GM12878 (cell line): Measurements from ENCODE around the gene TNNT2. TPM values are rescaled to one million over a fixed set of nuclear protein-coding genes. Genes with fewer than 3 reads are reported as not detected.

Experiments used
- ATAC-seq: fragments of 200-7000 bp; cut with Tn5 transposase; 3 replicates; pipeline ENCODE4 v1.9.1; 2020; ENCODE audit warnings: mild to moderate bottlenecking, moderate library complexity
- BruUV-seq: library from RNA; stranded (reverse); fragments of 400-500 nt; replicated peaks from 2 replicates; lab custom pipeline; 2021; lab: Mats Ljungman, UMichigan
- CTCF ChIA-PET: fragments of 300-600 bp; sonication (Branson Sonifier 250); formaldehyde crosslinking; extraction: SDS; loops from one replicate; lab custom pipeline; 2021; ENCODE audit warnings: inconsistent platforms; lab: Yijun Ruan, JAX
- POLR2A ChIA-PET: fragments of 350-600 bp; formaldehyde crosslinking; extraction: SDS; loops from one replicate; lab custom pipeline; 2021; ENCODE audit warnings: inconsistent platforms; lab: Charles Lee
- RAD21 ChIA-PET: fragments of 300-600 bp; sonication (Branson Sonifier 250); formaldehyde crosslinking; loops from one replicate; lab custom pipeline; 2023; ENCODE audit warnings: antibody characterized with exemption; ENCODE audit not compliant: unreplicated experiment; lab: Charles Lee
- SMC1A ChIA-PET: fragments of 300-600 bp; sonication (Branson Sonifier 250); formaldehyde crosslinking; loops from one replicate; lab custom pipeline; 2023; ENCODE audit not compliant: unreplicated experiment, uncharacterized antibody; lab: Charles Lee
- DNase-seq: peaks from one replicate; pipeline ENCODE4 v3.0.0-alpha.2; 2011; ENCODE audit warnings: low read depth, low spot score
- FAIRE-seq: peaks from 3 replicates; lab custom pipeline; 2011; peaks lifted over from hg19 to GRCh38; lab: Jason Lieb, UNC
- H2AFZ ChIP-seq: 2 replicates; pipeline ENCODE4 v1.6.0; 2011; ENCODE audit warnings: low read depth, low read length, control low read depth; ENCODE audit not compliant: control insufficient read depth
- H3K27ac ChIP-seq: 2 replicates; pipeline ENCODE4 v1.5.1; 2011; ENCODE audit warnings: control low read depth; ENCODE audit not compliant: control insufficient read depth, insufficient read depth
- H3K27me3 ChIP-seq, 2 experiments: replicated peaks in 1 of 2; 2 replicates each; pipeline versions ENCODE4 v1.6.0 to v1.6.1; 2011; ENCODE audit warnings: low read length in 1 of 2; ENCODE audit not compliant: control insufficient read depth in 2 of 2, insufficient read depth in 2 of 2
- H3K36me3 ChIP-seq, 2 experiments: 2 replicates each; pipeline ENCODE4 v1.5.1; 2011; ENCODE audit warnings: low read length in 1 of 2; ENCODE audit not compliant: control insufficient read depth in 2 of 2, insufficient read depth in 2 of 2
- H3K4me1 ChIP-seq: 2 replicates; pipeline ENCODE4 v1.6.1; 2011; ENCODE audit warnings: mild to moderate bottlenecking, low read length, moderate library complexity, mixed read lengths; ENCODE audit not compliant: control insufficient read depth, insufficient read depth
- H3K4me2 ChIP-seq: 2 replicates; pipeline ENCODE4 v1.6.0; 2011; ENCODE audit warnings: control low read depth; ENCODE audit not compliant: control insufficient read depth, insufficient read depth
- H3K4me3 ChIP-seq: fragments of 200-600 bp; sonication (generic); 2 replicates; pipeline ENCODE4 v1.5.1; 2016
- H3K79me2 ChIP-seq: 2 replicates; pipeline ENCODE4 v1.6.0; 2011; ENCODE audit warnings: low read length; ENCODE audit not compliant: control insufficient read depth, insufficient read depth
- H3K9ac ChIP-seq: 2 replicates; pipeline ENCODE4 v1.8.0; 2011; ENCODE audit warnings: low read length, control low read depth, mixed read lengths; ENCODE audit not compliant: control insufficient read depth, insufficient read depth
- H3K9me3 ChIP-seq: replicated peaks from 3 replicates; pipeline ENCODE4 v1.5.1; 2011; ENCODE audit warnings: mild to moderate bottlenecking, low read length; ENCODE audit not compliant: control insufficient read depth, insufficient read depth
- H4K20me1 ChIP-seq: 2 replicates; pipeline ENCODE4 v1.6.0; 2011; ENCODE audit not compliant: control insufficient read depth, insufficient read depth
- E2F8 ChIP-seq: fragments of 450-650 bp; IDR thresholded peaks from 2 replicates; pipeline ENCODE4 v1.6.1; 2018; ENCODE audit warnings: mild to moderate bottlenecking, low read depth, moderate library complexity; ENCODE audit not compliant: partially characterized antibody
- HCFC1 ChIP-seq: fragments of 150-350 bp; IDR thresholded peaks from 2 replicates; pipeline ENCODE4 v1.6.1; 2014; ENCODE audit warnings: low read length
- JUNB ChIP-seq: IDR thresholded peaks from 2 replicates; pipeline ENCODE4 v1.6.1; 2016; ENCODE audit warnings: antibody characterized with exemption, mild to moderate bottlenecking
- RELA ChIP-seq: fragments of 450-650 bp; IDR thresholded peaks from 2 replicates; pipeline ENCODE4 v1.8.0; 2014; ENCODE audit warnings: borderline replicate concordance; ENCODE audit not compliant: partially characterized antibody
- ZBTB33 ChIP-seq: fragments of 450-650 bp; IDR thresholded peaks from 2 replicates; pipeline ENCODE4 v1.6.1; 2017; ENCODE audit warnings: mild to moderate bottlenecking
- ZNF687 ChIP-seq: fragments of 450-650 bp; IDR thresholded peaks from 2 replicates; pipeline ENCODE4 v1.6.1; 2017; ENCODE audit warnings: mild to moderate bottlenecking, moderate library complexity
- WGBS: methylation state at CpG from one replicate; pipeline ENCODE4 v1.1.6; 2016; ENCODE audit warnings: low lambda C conversion rate; ENCODE audit not compliant: insufficient replicate concordance, insufficient coverage; ENCODE audit errors: missing lambda C conversion rate; 5-methylcytosine and 5-hydroxymethylcytosine counted together
- in situ Hi-C: fragments of 300-500 bp; cut with MboI; formaldehyde crosslinking; loops from 9 replicates; pipeline ENCODE4 v1.14.3; 2018; ENCODE audit warnings: mixed read lengths
- intact Hi-C: fragments of 100-400 bp; cut with micrococcal nuclease; formaldehyde crosslinking; loops from one replicate; pipeline ENCODE4 v1.14.2; 2022; ENCODE audit not compliant: unreplicated experiment
- polyA plus RNA-seq, 11 experiments: library from polyadenylated mRNA; depleted of rRNA in 4 of 11; unstranded in 6 of 11; stranded (reverse) in 5 of 11; fragments of >200 nt; fragmentation: Nextera tagmentation in 4 of 11; fragmentation: Illumina TruSeq in 1 of 11; extraction: Ambion mirVana in 4 of 11; extraction: Trizol in 1 of 11; gene quantifications; 1 replicate in 1 of 11; 2 replicates in 10 of 11; pipeline versions ENCODE4 v1.2.1 to v1.2.3, GENCODE V29; 2011 to 2016; ENCODE audit warnings: inconsistent platforms in 2 of 11, missing spikeins in 2 of 11, low read depth in 1 of 11
- total RNA-seq, 4 experiments: library from RNA; depleted of rRNA in 3 of 4; stranded (reverse); fragments of >200 nt in 3 of 4; fragmentation: Illumina TruSeq in 1 of 4; extraction: Trizol in 1 of 4; gene quantifications; 2 replicates each; pipeline versions ENCODE4 v1.2.1 to v1.2.3, GENCODE V29; 2013 to 2021

TNNT2 gene
- total and polyA plus RNA-seq, 10 of the 15 experiments (the other 5 are each of a cell fraction or from before 2014, with no cell fraction given), result 2.2 TPM; not detected in 9

- TF ChIP-seq ZNF687 (no peak), E2F8 (no peak), HCFC1 (no peak)
These were observed 55.6 kb downstream of the TNNT2 start (continued) for GRCh38 chr1:201321826-201322390.

GRCh38 chr1:201320168-201320788 lies 57.2 kb downstream of the TNNT2 start:
- intact Hi-C loops (no loop called here), in situ Hi-C loops (no loop called here)
- ChIA-PET POLR2A (no interaction called here), CTCF (no interaction called here), SMC1A (no interaction called here), RAD21 (interaction anchor here (0.7 kb wide), 1 partner anchor 843 kb away, joined by 5 read pairs; no protein-coding TSS in a partner anchor)
- Histone ChIP-seq H3K4me3 (no peak overlapping the region), H2AFZ (no peak overlapping the region), H3K79me2 (no peaks in the 10 kb centered on the region), H3K4me2 (no peak overlapping the region), H3K36me3 (no peaks in the 10 kb centered on the region), H3K9me3 (no peaks in the 10 kb centered on the region), H3K27ac (no peak overlapping the region), H3K9ac (no peak overlapping the region), H3K4me1 (no peaks in the 10 kb centered on the region), H4K20me1 (no peaks in the 10 kb centered on the region), H3K27me3 (peaks cover 0 to 17% of the 10 kb centered on the region in 2 experiments; a peak in 3 of 4 replicates)
- ATAC-seq (no peak), DNase-seq (no peak), FAIRE-seq (no peak)
- TF ChIP-seq ZBTB33 (no peak), JUNB (no peak), RELA (no peak)
- BruUV-seq, result no TSS peak
- WGBS, result 33% methylated on average over 12 of the region's 12 CpGs
